Inflammatory macrophage treated with lipopolysaccharide for 1 hour (primary cell): ENCODE measurements around the gene ZNF536.

Experiments used
- DNase-seq, 2 donors: peaks; one replicate each; pipeline ENCODE4 v3.0.0-alpha.2; 2020 to 2022

Gene ZNF536

GRCh38 chr19:30371960-30372824 lies at the start of gene ZNF536:
Gene ZNF536 (plus strand): TSS chr19:30372384. CDS start chr19:30443563, 71,179 bp downstream.
- DNase-seq, result no peak

GRCh38 chr19:30322641-30323320 lies 49.4 kb upstream of the ZNF536 start:
- DNase-seq, result no peak

DNA sequence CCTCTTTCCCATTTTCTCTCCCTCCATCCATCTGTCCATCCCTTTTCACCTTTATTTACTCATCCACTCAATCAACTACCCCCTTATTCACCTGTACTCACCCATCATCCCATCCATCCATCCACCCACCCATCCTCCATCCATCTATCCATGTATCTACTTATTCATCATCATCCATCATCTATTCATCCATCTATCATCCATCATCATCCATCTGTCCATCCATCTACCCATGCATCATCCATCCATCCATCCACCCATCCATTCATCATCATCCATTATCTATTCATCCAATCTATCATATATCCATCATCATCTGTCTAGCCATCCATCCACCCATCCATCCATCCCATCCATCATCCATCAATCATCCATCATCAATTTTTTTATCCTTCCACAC lies 48.3 kb upstream of the ZNF536 start:
- no peak for DNase-seq

- DNase-seq, result no peak
Observed at GRCh38 chr19:30324982-30325381, 47.2 kb upstream of the ZNF536 start.

- DNase-seq, result no peak
Observed at GRCh38 chr19:30325676-30326392, 46.4 kb upstream of the ZNF536 start.

DNA sequence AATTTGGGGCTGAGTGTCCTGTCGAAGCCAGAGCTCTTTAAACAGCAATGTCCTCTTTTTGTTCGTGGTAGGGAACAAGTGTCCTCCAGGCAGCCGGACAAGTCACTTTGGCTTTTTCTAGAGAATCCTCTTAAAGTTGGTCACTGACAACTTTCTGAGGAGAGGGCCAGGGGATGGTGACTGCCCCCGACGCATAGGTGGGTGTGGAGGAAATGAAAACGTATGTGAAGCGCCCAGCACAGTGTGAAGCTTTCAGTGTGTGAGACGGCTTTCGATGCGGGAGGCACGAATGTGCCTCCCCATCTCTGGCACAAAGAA lies 45.8 kb upstream of the ZNF536 start:
- no peak for DNase-seq

GRCh38 chr19:30327331-30327730 lies 44.9 kb upstream of the ZNF536 start:
- DNase-seq, result no peak

DNA sequence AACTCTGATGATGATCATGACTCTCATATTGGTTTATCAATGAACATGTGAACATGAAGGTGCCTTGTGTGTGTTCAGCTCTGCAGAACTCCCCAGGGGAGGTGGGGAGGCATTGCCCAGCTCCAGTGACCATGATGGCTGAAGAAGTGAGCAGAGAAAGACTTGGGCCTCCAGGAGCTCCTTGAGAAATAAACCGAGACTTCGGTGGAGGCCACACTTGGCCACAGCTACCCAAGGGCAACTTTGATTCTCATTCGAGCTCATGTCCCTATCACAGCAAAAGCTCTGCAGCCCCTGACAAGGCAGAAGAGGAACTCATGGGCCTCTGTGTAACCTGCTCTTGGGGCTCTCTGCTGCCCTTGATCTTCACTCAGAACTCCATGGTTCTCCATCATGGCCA lies 44.1 kb upstream of the ZNF536 start:
- DNase-seq, result no peak

GRCh38 chr19:30330266-30330665 lies 41.9 kb upstream of the ZNF536 start:
- no peak for DNase-seq

DNA sequence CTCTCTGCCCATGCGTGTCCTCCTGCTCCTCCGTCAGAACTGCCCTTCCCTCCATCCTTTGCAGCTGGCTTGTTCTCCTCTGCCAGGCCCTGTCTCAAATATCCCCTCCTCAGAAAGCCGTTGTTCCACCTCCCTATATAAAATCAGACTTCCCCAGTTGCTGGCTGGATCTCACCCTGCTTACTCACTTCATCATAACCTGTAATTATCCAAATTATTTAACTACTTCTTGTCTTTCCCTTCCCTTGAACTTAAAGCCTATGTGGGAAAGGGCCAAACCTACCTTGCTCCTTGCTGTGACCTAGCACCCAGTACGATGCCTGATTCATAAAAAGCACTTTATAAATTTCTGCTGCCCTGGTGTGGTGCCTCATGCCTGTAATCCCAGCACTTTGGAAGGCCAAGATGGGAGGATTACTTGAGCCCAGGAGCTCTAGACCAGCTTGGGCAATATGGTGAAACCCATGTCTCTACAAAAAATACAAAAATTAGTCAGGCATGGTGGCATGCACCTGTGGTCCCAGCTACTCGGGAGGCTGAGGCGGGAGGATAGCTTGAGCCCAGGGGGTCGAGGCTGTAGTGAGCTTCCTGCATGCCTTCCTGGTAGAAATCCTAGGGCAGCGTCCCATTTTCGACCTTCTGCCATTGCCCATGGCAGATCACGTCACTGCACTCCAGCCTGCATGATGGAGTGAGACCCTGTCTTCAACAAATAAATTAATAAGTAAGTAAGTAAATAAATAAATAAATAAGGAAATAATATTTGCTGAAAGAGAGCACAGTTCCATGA lies 39.5 kb upstream of the ZNF536 start:
- no peak for DNase-seq

DNA sequence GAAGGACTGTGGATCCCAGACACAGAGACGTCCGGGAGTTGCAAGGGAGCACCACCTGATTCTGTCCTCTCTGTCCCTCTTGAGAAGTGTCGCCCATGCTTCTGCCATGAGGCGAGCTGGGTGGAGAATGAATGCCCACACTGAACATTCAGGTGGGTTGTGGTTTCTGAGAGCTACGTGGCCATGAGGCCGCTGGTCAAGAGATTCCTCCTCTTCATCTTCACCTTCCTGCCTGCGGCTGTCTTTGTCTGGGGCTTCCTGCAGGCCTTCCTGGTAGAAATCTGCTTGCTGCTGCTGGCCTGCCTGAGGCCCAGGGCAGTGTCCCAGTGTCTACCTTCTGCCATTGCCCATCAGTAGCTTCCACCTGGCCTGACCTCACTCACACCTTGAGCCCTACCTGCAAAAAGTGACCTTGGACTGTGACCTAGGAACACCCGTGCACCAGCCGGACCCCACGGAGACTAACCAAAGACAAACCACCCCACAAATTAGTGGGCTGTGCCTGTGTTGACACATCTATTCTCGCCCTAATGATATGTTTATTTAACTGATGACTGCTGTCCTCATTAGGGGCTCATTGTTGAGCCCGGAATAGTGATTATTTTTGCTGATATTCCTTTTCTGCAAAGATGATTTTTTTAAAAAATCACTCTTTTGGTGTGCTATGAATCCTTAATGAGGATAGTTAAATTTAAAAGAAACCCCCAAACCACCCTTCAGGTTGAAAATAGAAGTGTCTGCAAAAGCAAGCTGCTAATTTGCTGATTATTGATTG lies 38.7 kb upstream of the ZNF536 start:
- no peak for DNase-seq

DNA sequence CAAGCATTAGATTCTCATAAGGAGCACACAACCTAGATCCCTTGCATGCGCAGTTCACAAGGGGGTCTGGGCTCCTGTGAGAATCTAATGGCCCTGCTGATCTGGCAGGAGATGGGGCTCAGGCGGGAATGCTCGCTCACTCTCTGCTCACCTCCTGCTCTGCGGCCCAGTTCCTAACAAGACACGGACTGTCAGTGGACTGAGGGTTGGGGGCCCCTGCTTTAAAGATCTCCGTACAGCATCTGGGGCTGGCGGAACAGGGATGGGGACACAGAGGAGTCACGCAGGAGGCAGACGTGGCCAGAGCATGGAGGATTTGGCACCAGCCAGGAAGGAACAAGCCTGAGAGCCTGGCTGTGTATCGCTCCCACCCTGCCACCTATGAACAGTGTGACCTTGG lies 37.3 kb upstream of the ZNF536 start:
- no peak for DNase-seq

DNA sequence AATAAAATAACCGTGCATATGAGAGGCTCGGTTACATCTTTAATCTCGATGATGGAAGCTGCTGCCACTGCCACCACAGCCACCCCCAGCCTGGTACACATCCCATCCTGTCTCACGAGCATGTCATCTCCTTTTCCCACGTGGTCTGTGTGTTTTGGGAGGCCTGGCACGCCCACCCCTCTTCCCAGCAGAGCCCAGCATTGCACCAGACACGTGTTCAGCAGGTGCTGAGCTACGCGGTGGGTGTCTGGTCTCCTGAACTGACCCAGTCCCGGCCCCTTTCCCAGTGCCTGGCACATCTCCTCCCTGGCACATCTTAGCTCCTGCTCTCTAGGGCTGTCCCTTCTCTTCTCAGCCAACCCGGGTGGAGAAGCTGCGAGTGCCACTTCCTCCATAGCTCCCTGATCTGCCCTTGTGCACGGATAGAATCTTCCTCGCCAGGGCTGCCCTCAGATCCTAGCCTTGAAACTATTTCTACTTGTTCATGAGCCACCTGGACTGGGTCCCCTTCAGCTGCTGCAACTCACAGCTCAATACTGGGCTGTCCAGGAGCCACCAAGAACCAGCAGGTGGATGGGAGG lies 36.8 kb upstream of the ZNF536 start:
- no peak for DNase-seq

DNA sequence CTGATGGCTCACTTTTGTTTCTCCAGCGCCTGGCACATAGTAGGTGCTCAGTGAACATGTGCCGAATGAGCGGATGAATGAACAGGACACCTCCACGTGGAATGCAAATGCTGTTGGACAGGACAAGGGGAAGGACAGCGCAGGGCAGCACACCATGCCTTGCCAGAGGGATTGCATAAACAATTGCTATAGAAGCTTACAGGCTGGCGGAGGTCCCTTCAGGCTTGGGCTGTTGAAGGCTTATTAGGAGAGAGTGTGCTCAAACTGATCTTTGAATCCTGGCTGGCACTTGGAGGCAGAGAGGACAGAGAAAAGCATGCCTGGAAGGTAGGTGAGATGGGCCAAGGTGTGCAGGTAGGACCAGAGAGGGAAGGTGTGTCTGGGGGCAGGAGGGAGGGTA lies 35.9 kb upstream of the ZNF536 start:
- no peak for DNase-seq

- DNase-seq, result no peak
Observed at GRCh38 chr19:30338041-30338456, 34.1 kb upstream of the ZNF536 start.

DNA sequence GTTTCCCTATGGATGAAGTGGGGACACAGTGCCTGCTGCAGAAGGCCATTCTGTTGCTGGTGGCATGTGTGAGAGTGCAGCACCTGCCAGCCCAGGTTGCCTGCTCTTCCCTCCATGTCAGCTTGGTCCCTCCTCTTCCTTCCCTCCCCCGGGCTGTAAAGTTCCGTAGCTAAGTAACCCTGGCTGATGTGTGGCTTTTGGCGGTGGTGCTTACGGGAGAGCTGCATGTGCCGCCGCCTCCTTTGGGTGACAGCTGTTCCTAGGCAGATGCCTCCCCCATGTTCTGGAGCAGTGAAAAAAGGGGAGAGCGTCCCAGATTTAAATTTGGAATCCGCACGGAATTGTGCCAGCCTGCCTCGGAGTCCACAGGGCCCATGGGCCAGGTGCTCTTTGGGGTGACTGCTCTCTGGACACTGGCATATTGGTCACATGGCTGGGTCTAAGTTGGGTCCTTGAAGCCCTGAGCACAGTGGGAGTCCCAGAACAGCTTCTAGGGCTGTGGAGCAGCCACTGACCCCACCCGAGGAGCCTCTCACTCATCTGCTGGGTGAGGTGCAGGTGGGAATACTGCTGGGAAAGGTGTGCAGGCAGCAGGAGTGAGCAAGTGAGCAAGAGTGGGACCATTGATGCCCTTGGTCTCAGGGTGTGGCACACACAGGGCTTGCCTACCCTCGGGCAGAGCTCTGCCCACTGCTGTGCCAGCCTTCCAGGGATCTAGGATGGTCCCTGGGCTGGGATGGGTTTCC lies 33.1 kb upstream of the ZNF536 start:
- DNase-seq, result no peak

- DNase-seq, result no peak
Observed at GRCh38 chr19:30339624-30340525, 32.3 kb upstream of the ZNF536 start.

DNA sequence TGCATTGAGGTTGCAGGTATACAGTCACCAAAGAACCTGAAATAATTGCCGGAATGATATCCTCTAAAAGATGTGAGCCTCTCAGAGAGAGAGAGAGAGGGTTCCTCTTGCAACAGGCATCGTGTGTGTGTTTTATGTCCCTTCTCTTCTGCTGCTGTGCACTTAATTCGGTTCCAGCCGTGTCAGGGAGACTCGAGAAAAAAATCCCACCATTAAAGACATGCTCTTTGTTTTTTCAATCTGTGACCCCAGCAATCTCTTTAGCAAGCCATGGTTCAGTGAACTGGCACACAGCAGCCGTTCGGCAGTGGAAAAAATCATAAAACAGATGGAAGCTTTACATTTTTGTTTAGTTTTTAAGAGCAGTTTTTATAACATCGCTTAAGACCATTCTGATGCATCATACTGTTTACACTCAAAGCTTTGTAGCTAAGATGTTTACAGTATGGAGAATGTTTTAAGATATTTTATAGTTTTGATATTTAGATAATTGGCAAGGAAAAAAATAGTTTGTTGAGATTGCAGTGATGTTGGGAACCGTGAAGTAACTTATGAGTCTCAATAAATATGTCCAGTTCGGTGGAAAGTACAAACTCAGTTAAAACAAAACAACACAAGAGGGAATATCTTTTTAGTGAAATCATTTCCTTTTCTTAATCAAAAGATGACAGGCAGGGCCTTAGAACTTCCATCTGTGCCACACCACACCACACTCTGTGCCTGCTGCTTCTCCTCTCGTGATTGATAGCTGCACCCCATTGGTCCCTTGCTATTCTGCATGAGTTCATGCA lies 31.2 kb upstream of the ZNF536 start:
- no peak for DNase-seq

GRCh38 chr19:30341611-30342201 lies 30.5 kb upstream of the ZNF536 start:
- DNase-seq, result no peak
